Activated gamma-delta T cell treated with Interleukin-2 at 50 U/mL for 16 hours (primary cell): ENCODE results near the gene FAM222A.

Experiments used
- DNase-seq: peaks from one replicate; pipeline ENCODE4 v3.0.0-alpha.2; 2020

FAM222A gene

GRCh38 chr12:109810954-109811623 is 97.5 kb downstream of the FAM222A start:
- DNase-seq = no peak

GRCh38 chr12:109811624-109811995 is 98.0 kb downstream of the FAM222A start:
- DNase-seq = no peak

GRCh38 chr12:109813810-109814416 is 100.3 kb downstream of the FAM222A start:
- DNase-seq = no peak

DNA sequence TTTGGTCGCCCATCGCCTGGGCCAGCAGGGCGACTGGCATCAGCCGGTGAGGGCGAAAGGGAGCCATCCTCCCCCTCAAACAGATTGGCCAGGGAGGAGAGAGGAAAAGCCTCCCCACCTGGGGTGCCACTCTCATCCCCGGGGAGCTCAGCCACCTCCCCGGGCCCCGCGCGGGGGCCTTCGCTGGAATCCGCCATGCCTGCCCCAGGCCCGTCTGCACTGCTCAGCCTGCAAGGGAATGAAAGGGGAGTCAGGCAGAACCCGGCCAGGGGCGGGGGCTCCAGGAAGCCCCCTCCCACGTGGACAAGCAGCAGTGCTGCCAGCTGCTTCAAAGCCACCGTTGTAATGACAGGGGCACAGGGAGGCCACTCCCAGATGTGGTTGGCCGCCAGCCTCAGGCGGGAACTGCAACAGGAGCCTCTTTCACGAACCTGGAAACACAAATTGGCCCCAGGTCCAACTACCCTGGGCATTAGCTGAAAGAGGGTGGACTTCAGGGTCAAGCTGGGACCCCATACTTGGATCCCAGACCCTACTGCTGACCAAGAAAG is 101.0 kb downstream of the FAM222A start:
- DNase-seq = no peak

- no peak for DNase-seq
Measured at GRCh38 chr12:109815225-109815624, 101.6 kb downstream of the FAM222A start.

DNA sequence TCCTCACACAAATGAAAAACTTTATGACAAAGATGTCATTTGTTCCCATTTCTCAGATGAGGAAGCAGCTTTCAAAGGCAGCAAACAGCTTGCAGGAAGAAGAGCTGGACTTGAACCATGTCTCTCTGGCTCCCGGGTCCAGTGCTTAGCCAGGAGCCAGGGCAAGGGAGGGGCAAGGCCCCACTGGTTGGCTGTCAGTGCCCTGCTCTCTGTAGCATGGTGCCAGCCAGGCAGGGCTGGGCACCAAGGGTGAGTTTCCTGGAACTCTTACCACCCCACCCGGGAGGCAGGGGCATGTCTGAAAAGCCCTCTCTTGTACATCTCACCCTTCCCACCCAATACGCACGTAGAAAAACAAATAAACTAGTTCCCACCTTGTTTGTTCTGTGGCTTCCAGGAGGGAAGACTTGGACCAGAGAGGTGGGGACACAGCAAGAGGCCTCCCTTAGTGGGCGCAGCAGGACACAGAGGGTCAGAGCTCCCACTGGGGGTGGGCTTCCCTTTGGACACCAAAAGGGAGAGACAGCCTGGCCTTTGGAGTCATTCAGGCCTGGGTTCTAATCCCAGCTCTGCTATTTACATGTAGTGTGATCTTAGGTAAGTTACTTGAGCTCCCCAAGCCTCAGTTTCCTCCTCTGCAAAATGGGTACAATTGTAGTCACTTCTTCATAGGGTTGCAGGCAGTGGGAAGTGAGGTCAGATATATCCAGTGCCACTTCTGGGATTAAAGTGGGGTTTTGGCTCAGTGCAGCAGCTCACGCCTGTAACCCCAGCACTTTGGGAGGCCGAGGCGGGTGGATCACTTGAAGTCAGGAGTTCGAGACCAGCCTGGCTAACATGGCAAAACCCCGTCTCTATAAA is 102.4 kb downstream of the FAM222A start:
- DNase-seq = no peak

DNA sequence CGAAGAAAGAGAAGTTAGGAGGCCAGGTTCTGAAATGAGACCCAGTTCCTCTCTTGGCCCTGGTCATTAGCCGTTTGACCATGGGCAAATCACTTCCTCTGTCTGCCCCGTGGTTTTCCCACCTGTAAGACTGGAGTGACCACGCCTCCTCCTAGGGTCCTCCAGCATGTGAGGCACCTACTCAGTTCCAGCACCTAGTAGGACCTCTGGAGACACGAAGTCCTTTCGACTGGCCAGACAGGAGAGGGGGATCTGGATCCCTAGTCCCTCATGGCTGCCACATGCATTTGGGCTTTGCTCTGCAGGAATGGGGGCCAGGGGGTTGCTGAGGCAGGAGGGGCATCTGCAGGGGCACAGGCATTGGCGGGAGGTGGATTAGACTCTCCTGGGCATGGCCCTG is 103.2 kb downstream of the FAM222A start:
- DNase-seq = no peak

GRCh38 chr12:109817627-109818231 is 104.1 kb downstream of the FAM222A start:
- DNase-seq = no peak

- no peak for DNase-seq
Measured at GRCh38 chr12:109818253-109818652, 104.6 kb downstream of the FAM222A start.

- DNase-seq = no peak
Measured at GRCh38 chr12:109818905-109819500, 105.4 kb downstream of the FAM222A start.
